ENCODE results near the gene TAC3.
"Not testable (repeated sequence)": the region's sequence is repeated elsewhere in the genome, so short reads cannot be mapped to it uniquely, and the experiment has no call there.

GRCh38 chr12:56977361-56977760, 39.0 kb downstream of the TAC3 start:
- TF ChIP-seq CTCF (IDR thresholded peaks at IDR 0.05; ENCODE audit: insufficient read depth, low read depth, low read length); EZH2 (IDR thresholded peaks at IDR 0.05; ENCODE audit: insufficient read depth, low read length): not testable (repeated sequence)
